ENCODE data around the gene FASN.

- TF ChIP-seq GATA2 (IDR thresholded peaks at IDR 0.05; ENCODE audit: low read depth, low read length) = no peak
- no peak for TF ChIP-seq GATA3 (IDR thresholded peaks at IDR 0.05; ENCODE audit: low read depth, low read length)
Observed at GRCh38 chr17:82035488-82035887, 62.5 kb downstream of the FASN start.
